GM21717 (cell line): ENCODE data around the gene CLEC4M.
"Not testable (repeated sequence)": the region's sequence is repeated elsewhere in the genome, so short reads cannot be mapped to it uniquely, and the experiment has no call there.

Experiments
- ATAC-seq: cut with Tn5 transposase; IDR thresholded peaks from one replicate; pipeline ENCODE4 v1.9.1; 2021; ENCODE audit warnings: mild to moderate bottlenecking, moderate library complexity; ENCODE audit not compliant: unreplicated experiment

Gene CLEC4M

DNA sequence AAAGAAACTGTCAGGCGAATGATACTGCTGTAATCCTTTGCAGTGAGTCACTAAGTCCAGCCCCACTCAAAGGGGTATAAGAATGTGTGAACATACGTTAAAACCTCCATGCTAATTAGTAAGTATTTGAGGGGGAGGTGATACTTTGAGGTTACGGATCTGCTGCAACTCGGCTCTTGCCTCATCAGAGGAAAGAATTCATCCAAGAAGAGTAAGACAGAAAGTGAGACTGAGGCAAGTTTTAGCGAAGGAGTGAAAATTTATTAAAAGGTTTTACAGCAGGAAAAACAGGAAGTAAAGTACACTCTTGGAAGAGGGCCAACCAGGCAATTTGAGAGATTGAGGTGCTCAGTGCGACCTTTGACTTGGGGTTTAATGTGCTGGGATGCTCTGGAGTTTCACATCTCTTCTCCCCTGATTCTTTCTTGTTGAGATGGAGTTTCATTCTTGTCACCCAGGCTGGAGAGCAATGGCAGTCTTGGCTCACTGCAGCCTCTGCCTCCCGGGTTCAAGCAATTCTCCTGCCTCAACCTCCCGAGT is 9.8 kb downstream of the CLEC4M start:
- ATAC-seq: no peak

DNA sequence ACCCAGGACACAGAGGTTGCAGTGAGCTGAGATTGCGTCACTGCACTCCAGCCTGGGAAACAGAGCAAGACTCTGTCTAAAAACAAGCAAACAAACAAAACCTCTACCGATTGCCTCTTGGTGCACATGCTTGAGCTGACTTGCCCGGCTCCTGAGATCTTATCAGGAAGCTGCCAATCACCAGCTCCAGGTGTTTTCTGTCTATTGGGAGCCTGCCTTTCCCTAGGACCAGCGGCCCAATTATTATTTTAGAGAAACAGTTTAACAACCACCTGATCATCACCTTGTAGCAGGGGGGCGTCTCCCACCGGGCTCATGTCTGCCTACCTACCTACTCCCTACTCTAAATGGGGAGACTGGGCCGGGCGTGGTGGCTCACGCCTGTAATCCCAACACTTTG is 10.8 kb downstream of the CLEC4M start:
- no peak for ATAC-seq

DNA sequence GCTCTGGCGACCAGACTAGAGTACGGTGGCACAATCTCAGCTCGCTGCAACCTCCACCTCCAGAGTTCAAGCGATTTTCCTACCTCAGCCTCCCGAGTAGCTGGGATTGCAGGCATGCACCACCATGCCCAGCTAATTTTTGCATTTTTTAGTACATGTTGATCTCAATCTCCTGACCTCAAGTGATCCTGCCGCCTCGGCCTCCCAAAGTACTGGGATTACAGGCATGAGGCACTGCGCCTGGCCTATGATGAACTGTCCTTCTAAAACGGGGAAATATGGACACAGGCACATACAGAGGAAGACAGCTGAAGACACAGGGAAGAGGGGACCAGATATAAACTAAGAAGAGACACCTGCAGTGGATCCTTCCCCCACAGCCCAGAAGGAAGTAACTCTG is 12.7 kb downstream of the CLEC4M start:
- no peak for ATAC-seq

DNA sequence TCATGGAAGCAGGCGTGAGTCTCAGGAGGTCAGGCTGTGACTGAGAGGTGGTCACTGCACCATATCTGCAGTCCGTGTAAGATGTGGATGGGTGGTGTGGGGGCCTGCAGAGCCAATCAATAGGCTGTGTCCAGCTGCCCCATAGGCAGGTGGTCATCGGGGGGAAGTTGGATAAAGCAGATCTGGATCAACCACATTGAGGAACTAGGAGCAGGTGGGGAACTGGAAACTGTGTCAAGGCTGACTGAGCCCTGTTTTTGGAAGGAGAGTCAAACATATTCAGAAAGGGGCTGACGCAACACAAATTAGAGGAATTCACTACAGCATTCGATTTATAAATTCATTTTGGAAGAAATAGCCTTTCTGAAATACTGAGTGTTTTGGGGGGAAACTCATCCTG is 15.0 kb downstream of the CLEC4M start:
- no peak for ATAC-seq

DNA sequence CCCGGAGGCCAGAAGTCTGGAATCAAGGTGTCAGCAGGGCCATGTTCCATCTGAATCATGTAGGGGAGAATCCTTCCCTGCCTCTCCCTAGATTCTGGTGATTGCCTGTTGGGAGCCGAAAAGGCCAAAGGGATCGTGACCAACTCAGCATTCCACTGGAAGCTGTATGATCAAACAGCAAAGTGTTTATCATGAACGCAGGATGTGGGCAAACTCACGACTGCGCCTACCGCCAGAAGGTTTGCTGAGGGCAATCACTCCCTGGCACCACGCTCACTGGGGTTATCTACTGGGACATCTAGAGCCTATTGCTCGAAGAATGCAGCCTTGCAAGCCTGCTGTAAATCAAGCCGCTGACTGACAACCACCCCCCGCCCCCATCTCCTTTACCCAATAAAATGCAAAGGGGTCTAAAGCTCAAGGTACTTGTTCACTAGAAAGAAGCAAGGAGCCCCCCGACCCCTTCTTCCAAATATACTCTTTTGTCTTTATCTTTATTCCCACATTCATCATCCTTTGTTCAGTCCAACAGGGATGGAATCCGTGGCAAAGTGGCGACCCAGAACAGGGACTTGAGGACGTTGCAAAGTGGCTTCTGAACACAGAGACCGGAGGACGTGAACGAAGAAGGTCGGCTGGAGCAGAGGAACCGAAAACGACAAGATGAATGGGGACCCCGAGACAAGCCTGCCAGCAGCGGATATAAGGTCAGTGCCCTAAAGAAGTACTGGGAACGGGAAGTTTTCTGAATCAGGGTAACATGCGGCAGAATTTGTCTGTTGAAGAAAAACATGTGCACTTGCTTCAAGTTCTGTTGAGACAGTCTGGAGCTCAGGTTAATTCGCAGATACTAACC is 16.8 kb downstream of the CLEC4M start:
- no peak for ATAC-seq

DNA sequence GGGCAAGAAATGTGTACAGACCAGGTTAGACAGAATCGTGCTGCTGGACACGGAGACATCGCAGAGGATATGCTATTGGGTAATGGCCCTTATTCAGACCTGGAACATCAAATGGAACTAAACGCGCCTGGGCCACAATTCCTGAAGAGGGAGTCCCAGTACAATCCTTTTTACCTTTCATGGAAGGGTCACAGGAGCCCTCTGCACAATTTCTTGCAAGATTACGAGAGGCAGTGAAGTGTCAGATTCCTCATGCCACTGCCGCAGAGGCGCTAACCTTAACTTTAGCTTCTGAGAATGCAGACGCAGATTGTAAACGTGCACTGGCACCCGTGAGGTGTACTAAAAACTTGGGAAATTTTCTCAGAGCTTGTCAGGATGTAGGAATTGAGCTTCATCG is 18.1 kb downstream of the CLEC4M start:
- no peak for ATAC-seq

DNA sequence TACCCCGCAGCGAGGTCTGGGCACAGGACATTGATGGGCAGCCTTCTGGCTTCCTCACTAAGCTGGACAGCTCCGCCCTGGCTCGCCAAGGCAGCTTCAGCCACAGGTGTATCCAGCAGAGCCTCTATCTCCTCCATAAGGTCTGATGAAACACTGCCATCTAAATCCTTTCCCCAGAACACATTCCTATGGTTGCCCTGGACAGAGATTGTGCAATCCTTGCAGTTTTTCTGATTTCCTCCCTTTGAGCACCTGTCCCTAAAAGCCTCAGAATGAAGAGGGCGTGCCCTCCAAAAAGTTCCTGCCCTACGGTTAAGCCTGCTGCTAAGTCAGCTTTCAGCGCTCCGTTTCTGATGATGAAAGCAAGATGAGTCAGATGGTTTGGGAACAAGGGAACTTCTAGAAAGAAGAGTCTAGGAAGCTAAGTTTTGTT is 21.0 kb downstream of the CLEC4M start:
- ATAC-seq: no peak

DNA sequence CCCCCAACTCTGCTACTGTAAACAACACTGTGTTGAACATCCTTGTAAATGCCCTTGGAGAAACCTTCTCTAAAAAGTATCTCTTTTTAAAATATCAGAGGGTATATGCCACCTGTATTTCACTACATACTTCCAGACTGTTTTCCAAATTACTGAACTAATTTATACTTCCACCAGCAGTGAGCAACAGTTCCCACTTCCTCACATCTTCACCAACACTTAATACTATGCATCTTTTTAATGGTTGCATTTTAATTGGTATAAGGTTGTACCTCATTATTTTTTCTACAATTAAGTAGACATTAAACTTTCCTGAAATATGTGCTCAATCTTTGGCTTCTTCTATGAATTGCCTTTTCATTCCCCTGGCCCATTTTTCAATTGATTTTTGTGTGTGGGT is 21.8 kb downstream of the CLEC4M start:
- ATAC-seq: no peak

DNA sequence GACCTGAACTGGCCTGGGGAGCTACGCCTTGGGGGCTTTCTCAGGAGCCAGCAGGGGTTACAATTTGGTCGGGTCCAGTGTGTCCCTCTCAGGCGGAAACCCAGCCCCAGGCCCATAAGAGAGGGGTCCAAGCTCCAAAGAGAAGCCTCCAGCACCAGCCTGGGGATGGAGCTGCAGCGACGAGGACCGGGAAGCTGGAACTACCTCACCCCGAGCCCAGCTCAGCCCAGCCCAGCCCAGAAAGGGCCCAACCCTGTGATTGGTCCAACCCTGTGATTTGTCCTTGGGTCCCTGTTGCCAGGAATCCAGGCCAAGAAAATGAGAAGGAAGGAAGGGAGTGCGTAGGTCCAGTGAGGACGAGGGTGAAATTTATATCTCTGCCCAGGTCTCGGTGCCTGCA is 24.1 kb downstream of the CLEC4M start:
- no peak for ATAC-seq

DNA sequence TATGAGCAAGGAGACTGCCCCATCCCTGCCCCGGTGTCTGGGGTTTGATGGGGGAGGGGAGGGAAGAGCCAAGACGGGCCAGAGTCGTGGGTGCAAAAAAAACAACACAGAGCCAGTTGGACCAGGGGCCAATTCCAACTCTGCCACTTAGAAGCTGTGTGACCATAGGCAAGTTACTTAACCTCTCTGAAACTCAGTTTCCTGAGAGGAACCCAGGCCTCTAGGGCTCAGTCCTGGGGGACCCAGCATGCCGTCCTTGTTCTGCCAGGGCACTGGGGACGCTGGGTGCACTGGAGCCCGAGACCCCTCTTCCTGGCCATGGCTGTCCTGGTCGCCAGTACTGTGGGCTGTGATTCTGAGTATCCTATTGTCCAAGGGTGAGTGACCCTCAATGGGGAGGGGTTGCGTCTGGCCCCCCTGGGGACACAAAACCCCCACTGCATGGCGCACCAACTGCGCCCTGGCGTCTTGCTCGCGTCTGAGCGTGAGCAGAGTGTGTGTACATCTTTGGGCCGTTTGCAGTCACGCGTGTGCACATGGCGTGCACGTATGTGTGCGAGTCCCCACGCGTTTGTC is 24.6 kb downstream of the CLEC4M start:
- ATAC-seq: no peak

DNA sequence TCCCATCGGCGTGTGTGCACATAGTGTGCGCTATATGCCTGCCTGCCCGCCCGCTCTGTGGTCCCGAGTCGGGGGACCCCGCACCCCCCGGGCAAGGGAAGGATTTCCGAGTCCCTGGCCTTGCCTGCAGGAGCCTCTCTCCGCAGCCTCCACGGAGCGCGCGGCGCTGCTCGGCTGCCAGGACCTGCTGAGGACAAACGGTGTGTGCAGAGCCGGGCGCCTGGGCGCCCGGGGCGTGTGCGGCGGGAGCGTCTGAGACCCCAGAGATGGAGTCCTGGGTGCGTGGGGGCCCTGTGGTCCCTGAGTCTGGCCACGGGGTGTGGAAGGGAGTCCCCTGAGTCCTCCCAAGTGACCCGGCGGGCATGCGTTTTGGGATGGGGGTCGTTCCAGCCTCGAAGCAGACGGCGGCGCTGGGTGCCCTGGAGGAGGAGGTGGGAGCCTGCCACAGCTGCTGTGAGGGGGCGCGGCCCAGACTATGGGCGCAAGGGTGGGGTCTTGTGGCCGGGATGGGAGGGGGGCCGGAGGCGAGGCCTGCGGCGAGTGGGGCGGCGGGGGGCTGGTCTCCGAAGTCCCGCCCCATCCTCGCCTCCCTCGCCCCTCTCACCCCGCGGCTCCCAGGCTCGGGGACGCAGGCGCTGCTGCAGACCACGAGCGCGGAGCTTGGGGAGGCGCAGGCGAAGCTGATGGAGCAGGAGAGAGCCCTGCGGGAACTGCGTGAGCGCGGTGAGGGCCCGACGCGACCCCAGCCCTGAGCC is 25.3 kb downstream of the CLEC4M start:
- no peak for ATAC-seq

DNA sequence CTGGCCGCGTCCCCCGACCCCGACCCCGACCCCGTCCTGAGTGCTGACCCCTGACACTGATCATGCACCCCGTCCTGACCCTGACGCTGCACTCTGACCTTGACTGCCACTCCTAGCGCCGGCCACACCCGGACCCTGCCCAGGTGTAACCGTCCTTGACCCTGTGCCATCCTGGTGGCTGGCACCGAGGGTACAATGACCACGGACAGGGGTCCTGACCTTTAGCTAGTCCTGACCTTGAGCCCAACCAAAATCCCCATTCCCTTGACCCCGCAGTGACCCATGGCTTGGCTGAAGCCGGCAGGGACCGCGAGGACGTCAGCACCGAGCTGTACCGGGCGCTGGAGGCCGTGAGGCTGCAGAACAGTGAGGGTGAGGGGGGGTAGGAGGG is 25.9 kb downstream of the CLEC4M start:
- no peak for ATAC-seq

DNA sequence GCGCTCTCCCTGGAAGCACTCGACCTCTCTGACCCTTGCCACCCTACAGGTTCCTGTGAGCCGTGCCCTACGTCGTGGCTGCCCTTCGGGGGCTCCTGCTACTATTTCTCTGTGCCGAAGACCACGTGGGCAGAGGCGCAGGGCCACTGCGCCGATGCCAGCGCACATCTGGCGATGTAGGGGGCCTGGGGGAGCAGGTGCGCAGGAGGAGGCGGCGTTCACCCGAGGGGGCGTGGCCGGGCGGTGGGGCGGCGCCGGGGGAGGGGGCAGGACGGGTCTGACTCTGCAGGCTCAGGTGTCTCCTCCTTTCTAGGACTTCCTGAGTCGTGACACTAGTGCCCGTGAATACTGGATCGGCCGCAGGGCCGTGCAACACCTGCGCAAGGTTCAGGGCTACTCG is 26.4 kb downstream of the CLEC4M start:
- ATAC-seq: no peak

DNA sequence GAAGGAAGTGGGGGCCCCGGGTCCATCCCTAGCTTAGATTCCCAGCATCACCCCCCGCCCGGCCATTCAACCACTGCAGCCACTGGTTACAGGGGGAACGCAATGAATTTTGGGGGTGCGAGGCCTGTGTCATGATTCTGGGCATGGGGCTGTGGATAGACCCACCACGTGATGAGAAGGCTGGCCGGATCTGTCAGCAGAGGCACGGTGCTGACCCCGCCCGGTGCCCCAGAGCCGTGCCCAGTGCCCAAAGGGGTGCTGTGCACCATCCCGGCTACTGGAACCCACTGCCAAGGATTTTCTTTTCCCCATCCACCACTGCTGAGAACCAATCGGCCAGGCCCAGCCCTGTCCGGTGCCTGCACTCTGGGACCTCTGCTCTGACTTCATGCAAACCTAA is 27.4 kb downstream of the CLEC4M start:
- no peak for ATAC-seq

DNA sequence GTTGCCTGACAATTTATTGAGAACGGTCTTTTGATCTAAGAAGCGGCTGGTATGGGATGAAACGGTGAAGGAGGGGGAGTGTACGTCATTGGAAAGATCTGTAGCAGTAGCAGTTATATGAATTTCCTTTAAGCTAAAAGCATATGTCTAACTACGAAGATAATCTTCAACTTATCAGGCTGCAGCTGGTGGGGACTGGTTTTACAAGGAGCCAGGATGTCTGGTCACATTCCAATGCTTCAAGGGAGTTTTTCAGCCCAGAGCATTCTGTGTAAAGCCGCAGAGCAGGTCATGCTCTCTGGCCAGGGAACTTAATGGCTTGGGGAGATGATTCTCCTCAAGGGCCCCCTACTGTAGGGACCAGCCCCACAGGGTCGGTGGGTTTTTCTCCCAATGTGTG is 29.2 kb downstream of the CLEC4M start:
- ATAC-seq: no peak

DNA sequence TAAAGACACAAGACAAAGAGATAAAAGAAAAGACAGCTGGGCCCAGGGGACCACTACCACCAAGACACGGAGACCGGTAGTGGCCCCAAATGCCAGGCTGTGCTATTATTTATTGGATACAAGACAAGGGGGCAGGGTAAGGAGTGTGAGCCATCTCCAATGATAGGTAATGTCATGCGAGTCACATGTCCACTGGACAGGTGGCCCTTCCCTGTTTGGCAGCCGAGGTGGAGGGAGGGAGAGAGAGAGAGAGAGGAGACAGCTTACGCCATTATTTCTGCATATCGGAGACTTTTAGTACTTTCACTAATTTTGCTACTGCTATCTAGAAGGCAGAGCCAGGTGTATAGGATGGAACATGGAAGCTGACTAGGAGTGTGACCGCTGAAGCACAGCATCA is 29.7 kb downstream of the CLEC4M start:
- ATAC-seq: not testable (repeated sequence)

DNA sequence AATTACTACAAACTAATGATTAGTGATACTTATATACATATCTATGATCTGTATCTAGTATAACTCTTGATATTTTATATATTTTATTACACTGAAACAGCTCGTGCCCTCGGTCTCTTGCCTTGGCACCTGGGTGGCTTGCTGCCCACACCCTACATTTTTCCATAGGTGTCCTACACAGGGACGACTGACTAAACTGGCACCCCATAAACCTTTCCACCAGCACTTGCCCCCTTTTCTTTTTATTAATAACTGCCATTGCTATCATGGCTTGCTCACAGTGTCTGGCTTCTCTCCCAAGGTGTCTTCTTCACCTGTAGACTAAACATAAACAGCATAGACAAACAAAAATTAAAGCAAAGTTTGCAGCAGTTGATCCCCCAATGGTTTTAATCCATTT is 30.4 kb downstream of the CLEC4M start:
- no peak for ATAC-seq

DNA sequence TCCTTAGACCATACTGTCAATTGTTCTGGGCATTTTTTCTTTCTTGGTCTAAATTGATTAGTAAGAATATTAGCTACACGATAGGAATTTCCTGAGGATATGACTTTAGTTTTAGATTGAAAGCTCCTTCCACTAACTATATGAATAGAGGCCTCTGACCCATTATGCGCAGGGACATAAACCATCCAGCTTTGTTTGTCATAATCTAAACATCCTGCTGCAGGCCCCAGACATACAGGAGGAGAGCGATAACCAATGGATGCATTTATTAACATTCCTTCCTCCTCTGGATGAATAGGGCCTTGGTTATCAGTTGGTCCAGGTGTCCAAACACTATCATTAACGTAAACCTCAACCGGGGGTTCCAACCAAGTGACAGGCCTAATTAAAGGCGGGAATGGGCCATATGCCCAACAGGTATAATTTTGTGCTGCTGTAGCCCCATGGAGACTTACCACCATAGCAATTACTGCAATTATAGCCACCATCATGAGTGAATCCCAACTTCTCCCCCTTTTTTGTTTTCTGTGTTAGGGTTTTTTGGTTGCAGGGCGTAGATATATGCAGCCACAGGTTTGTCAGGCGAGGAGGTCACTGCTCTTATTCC is 32.6 kb downstream of the CLEC4M start:
- no peak for ATAC-seq

DNA sequence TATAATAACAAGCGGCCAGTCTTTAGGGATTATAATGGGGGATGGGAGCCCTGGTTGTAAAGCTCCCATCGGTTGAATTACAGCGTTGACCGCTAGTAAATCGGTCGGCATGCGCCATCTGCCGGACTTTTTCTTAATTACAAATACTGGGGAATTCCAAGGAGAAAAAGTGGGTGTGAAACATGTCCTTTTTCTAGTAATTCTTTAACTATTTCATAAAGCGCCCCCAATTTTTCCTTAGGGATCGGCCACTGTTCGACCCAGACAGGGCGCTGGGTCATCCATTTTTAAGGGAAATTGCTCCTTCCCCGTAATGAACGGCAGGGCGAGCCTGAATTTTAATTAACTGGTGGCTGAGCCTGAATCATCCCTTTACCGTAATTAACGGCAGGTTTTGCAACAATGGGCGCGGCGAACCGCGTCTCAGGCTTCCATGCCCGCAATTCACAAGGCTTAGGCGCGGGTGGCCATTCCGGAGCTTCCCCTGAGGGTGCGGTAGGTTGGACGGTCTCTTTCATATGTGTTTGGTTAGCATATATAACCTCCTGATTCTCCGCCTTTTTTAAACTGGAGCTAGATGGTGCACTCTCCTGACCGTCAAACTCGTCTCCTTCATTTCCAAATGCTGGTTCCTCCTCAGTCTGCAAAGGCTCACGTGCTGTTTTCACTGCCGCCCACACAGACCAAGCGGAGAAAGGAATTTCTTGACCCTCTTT is 36.8 kb downstream of the CLEC4M start:
- no peak for ATAC-seq

DNA sequence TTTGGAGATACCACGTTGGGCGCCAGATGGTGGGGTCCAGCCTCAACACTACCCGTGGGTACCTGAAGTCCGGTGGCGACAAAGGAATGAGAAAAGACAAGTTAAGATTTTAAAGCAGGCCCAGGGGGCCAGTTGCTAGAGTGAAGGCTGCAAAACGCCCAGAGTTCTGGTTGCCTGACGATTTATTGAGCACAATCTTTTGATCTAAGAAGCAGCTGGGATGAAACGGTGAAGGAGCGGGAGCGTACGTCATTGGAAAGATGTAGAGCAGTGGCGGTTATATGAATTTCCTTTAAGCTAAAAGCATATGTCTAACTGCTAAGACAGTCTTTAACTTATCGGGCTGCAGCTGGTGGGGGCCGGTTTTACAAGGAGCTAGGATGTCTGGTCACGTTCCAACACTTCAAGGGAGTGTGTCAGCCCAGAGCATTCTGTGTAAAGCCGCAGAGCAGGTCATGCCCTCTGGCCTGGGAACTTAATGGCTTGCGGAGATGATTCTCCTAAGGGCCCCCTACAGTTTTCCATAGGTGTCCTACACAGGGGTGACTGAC is 38.1 kb downstream of the CLEC4M start:
- no peak for ATAC-seq
